Fibroblast of skin of right biceps (primary cell): ENCODE measurements around the gene GTPBP4.
"Not testable (repeated sequence)": the region's sequence is repeated elsewhere in the genome, so short reads cannot be mapped to it uniquely, and the experiment has no call there.

Experiments
- DNase-seq: peaks from one replicate; pipeline ENCODE4 v3.0.0-alpha.2; 2013

The GTPBP4 gene

DNA sequence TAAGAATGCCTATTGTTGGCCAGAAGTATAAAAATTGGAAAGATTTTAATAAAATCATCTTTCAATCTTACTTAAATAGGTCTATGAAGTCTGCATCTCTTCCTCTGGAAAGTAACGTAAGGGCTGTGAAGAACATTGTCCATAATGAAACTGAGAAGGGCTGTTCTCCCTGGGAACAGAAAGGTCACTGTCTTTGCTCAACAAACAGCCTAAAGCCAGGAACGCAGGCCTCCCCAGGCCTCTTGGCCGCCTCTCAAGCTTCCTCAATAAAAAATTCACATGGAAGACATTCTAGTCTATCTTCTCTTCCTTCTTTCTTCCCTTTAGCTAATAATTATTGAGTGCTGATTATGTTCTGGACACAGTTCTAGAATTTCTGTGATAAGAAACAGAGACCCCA lies 46.5 kb downstream of the GTPBP4 start:
- DNase-seq: no peak

GRCh38 chr10:1035201-1035600 lies 47.0 kb downstream of the GTPBP4 start:
- DNase-seq: no peak

- peak; percentile 26 for DNase-seq
These were observed 48.1 kb downstream of the GTPBP4 start for GRCh38 chr10:1036341-1036791.

DNA sequence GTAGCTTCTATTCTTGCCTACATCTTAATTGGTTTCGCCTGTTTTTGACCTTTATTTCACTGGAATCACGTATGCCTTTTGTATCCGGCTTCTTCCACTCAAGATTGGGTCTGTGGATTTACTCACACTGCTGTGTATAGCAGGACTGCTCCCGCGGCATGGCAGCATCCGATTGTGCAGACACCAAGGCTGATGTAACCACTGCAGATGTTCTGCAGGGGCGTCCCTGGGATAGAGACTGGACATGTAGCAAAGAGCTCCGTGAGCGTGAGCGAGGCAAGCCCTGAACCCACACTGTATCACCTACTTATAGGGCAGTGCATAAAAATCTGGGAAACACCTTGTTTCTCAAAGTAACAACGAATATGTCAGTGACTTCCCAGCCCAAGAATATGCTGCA lies 48.9 kb downstream of the GTPBP4 start:
- no peak for DNase-seq

DNA sequence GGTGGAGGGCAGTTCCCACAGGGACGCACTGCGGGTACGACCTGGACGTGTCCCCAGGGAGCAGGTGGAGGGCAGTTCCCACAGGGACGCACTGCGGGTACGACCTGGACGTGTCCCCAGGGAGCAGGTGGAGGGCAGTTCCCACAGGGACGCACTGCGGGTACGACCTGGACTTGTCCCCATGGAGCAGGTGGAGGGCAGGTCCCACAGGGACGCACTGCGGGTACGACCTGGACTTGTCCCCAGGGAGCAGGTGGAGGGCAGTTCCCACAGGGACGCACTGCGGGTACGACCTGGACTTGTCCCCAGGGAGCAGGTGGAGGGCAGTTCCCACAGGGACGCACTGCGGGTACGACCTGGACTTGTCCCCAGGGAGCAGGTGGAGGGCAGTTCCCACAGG lies 50.5 kb downstream of the GTPBP4 start:
- DNase-seq: not testable (repeated sequence)

DNA sequence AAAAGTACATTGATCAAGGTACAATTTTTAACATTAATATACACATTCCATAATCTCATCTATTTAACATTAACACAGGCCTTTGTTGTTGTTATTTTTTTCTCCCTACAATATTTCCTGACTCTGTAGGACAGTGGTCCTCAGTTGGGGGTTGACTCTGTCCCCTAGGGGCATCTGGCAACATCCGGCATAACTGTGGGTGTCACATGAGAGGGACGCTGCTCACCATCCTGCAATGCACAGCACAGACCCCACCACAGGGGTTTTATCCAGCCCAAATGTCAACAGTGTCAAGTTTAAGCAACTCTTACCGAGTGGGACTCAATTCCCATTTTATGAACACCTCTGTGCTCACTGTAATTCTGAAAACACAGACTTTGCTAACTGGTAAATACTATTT lies 51.9 kb downstream of the GTPBP4 start:
- DNase-seq: no peak

DNA sequence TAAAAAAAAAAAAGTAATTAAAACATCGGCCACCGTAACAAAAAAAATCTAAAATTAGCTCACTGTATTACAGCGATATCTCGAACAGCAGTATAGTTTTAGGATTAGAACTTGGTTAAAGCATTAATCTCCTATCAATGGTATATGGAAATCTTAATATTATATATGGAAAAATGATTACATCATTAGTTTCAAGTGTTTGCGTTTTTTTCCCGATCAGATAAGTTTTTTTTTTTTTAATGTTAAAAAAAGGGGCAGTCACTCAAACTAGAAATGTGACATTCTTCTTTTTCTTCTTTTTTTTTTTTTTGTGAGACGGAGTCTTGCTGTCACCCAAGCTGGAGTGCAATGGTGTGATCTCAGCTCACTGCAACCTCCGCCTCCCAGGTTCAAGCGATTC lies 53.3 kb downstream of the GTPBP4 start:
- no peak for DNase-seq

- DNase-seq: no peak
These were observed 55.3 kb downstream of the GTPBP4 start for GRCh38 chr10:1043532-1043995.

DNA sequence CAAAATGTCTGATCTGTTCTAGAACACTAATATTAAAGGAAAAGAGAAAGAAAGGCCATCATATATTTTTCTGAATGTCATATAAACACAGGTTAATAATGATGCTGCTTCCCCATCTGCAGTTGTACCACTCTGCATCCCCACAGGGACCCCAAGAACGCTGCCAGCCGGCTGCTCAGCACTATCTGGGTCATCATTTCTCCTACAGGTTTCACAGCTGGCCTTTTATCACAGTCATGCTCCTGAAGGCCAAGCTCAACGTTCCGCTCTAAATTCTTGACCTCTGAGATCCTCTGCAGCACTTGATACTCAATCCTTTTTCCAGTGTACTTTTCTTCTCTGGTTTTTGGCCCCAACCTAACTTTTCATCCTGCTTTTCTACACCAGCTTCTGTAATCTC lies 55.9 kb downstream of the GTPBP4 start:
- DNase-seq: no peak

DNA sequence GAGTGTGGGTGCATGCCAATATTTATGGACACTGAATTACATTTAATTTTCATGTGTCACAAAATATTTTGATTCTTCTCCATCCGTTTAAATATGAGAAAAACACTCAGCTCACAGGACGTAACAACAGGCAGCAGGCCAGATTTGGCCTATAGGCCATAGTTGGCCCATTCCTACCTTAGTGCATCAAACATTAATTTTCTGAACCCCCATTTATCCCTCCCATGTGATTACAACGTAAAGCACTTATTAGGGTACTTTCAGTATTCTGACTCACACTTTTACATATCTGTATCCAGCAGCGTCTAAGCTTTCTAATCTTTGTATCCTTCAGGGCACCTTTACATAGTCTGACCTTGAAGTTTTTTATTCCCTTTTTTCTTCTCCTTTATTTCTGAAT lies 56.7 kb downstream of the GTPBP4 start:
- DNase-seq: no peak

DNA sequence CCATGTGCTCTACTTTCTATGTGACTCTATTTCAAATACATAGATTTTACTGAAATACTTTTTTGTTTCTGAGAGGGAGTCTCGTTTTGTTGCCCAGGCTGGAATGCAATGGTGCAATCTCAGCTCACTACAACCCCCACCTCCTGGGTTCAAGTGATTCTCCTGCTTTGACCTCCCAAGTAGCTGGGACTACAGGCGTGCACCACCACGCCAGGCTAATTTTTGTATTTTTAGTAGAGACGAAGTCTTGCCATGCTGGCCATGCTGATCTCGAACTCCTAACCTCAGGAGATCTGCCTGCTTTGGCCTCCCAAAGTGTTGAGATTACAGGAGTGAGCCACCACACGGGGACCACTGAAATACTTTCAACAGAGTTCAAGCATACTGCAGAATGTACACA lies 57.2 kb downstream of the GTPBP4 start:
- DNase-seq: no peak

GRCh38 chr10:1047937-1048336 lies 59.7 kb downstream of the GTPBP4 start:
- DNase-seq: no peak

DNA sequence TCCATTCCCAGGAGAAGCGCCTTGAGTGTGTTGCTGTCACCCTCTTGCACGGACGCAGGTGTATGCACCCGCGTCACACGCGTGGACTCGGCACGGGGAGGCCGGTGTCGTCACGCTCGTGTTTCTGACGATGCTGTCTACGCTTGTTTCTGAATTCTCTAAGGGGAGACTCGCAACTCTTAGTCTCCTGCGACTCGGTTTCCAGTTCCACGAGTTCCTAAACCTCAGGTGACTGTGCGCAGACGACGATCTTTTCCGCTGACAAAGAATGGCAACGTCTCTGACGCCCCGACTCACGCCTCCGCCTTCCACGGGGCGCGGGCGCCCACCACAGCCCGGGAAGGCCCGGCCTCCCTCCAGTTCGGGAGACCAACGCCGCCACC lies 60.1 kb downstream of the GTPBP4 start:
- DNase-seq: no peak

DNA sequence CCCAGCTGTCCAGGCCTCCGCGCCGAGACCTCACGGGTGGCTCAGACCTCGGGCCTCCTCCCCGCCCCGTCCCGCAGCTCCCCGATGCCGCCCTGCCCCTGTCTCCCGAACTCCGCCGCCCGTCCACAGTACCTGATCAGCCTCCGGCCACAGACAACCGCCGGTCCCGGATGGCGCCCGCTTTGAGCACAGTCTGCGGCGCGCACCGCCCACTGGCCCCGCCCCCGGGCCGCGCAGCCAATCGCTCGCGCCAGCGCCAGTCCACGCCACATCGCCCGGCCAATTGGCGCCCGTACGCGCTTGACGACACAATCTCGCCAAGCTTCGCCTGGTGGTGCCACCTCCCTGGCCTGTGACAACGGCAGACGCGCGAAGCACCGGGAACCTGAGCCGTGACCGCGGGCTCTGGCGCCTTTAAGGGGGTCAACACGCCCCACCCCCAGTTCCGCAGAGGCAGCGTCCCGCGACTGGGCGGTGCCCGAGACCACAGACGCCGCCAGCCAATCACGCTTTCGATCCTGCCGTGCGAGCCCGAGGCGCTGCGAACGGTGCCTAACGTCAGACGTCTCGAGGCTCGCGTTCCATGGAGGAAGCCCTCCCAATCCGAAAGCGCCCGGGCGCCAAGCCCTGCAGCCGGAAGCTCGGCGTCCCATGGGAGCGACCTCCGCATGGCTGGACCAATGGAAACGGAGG lies 60.6 kb downstream of the GTPBP4 start, which contains the start of gene IDI1:
Gene IDI1 (minus strand): TSS at position 388 of the 693 bp plus-strand sequence. CDS start 116 bp downstream, at position 272.
- peak; percentile 99 for DNase-seq

DNA sequence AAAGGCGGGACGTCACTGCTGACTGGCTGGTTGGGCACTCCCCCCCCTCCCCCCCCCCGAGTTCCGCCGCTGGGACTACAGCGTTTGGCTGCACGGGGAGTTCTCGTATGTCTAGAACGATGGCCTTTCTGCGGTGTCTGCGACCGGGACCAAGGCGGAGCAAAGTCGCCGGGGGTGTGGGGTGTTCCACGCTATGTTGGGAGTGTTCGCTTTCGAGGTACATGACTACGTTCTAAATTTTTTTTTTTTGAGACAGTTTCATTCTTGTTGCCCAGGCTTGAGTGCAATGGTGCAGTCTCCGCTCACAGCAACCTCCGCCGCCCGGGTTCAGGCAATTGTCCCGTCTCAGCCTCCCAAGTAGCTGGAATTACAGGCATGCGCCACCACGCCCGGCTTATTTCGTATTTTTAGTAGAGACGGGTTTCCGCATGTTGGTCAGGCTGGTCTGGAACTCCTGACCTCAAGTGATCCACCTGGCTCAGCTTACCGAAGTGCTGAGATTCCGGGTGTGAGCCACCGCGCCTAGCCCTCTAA lies 61.3 kb downstream of the GTPBP4 start:
- DNase-seq: no peak

DNA sequence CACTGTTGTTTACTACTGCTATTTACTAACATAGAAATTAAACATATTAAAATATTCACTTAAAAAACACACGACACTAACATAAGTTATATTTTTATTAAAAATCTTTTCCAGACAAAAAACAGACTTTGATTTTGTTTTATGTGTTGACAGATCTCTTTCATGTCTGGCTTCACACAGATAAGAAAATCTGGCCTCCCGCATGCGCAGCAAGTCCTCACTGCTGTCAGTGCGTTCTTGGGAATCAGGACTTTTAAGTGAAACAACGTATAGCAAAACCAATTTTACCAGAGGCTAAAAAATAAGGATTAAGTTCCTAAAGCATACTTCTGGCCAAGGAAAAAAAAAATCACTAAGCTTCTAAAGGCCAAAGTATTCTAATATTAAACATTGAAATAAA lies 61.9 kb downstream of the GTPBP4 start:
- peak; percentile 15 for DNase-seq

GRCh38 chr10:1050554-1050953 lies 62.3 kb downstream of the GTPBP4 start:
- DNase-seq: no peak

GRCh38 chr10:1054684-1055083 lies 66.5 kb downstream of the GTPBP4 start:
- DNase-seq: no peak

DNA sequence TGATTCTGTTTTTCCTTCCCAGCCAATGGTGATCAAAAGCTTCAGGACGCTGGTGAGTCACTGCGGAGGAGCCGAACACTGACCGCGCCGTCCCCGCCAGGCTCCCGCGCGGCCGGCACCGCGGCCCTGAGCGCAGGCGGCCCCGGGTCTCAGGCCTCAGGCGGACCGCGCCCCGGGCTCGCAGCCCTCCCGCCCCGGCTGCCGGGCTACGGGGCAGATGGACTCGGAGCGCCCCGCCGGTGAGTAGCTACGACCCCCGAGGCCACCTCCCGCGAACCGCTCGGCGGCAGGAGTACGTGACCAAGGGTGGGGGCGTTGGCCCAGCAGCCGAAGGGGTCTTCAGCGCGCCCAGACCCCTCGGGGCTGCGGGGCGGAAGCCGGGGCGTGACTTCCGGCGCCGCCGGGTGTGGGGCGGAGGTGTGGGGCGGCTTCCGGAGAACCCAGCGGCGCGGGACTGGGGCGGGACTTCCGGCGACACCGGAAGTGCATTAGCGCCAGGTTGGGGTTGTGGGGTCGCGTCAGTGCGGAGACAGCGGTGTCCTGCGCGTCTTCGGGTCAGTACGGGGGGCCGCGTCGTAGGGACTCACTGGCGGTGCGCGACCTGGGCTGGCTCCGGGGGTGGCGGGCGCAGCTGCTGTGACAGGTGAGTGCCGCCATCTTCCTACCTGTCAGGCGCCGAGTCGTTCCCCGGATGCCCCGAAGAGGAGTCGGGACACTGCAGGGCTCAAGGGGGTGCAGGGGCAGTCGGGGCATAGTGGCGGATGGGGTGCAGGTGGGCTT lies 68.3 kb downstream of the GTPBP4 start, which contains the start of gene WDR37:
Gene WDR37 (plus strand): TSS at position 60 of the 780 bp plus-strand sequence. CDS start 15,771 bp downstream, outside the sequence.
- peak; percentile 87 for DNase-seq

DNA sequence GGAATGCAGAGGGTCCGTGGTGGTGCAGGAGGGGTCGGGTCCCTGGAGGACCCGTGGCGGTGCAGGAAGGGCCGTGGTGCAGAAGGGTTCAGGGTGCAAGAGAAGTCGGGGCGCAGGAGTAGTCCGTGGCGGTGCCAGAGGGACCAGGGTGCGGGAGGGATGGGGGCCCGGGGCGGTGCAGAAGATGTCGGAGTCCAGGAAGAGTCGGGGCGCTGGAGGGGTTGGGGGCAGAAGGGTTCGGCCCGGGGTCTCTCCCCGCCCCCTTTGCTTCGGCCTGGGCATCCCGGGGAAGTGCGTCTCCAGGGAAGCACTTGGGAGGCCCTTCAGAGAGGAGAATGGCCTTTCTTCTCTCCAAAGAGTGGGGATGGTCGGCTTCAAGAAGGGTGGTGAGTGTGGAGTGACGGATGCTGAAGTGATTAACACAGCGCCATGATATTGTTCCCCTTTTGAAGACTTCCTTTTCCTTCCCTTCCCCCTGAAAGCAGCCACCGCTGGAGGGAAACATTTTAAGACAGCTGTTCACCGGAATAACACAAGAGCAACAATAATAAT lies 68.9 kb downstream of the GTPBP4 start:
- peak; percentile 8 for DNase-seq

DNA sequence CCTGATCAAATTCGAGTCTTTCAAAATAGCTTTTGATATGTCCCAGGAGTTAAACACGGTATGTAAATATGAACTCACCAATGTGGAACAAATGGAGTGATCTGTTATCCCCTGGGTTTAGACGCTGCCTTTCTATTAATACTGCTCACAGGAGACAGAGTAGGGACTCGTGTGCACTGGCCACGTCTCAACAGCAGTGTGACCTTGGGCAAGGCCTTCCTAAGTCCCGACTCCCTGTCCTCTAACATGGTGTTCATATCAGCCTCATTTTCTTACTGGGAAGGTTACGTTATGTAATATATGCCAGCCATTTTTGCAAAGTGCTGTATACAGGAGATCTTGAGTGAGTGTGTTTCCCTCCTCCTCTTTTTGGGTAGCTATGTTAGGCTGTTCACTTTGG lies 69.8 kb downstream of the GTPBP4 start:
- no peak for DNase-seq

- DNase-seq: no peak
These were observed 71.7 kb downstream of the GTPBP4 start for GRCh38 chr10:1059902-1060301.
